IPS-18a (cell line): ENCODE results near the gene PPP3R2.
"Not testable (repeated sequence)": the region's sequence is repeated elsewhere in the genome, so short reads cannot be mapped to it uniquely, and the experiment has no call there.

Experiments used
- H3K27ac ChIP-seq: one replicate; pipeline ENCODE4 v1.5.1; 2013; ENCODE audit warnings: low read length
- H3K27me3 ChIP-seq: one replicate; pipeline ENCODE4 v1.6.1; 2013; ENCODE audit warnings: mild to moderate bottlenecking, low read length; ENCODE audit not compliant: control insufficient read depth, insufficient read depth
- H3K36me3 ChIP-seq: one replicate; pipeline ENCODE4 v1.6.1; 2013; ENCODE audit warnings: low read depth, low read length; ENCODE audit not compliant: control insufficient read depth
- H3K4me1 ChIP-seq: one replicate; pipeline ENCODE4 v1.6.1; 2013; ENCODE audit warnings: low read depth, low read length; ENCODE audit not compliant: control insufficient read depth
- H3K4me3 ChIP-seq: one replicate; pipeline ENCODE4 v1.5.1; 2013; ENCODE audit warnings: low read length
- H3K9ac ChIP-seq: one replicate; pipeline ENCODE4 v1.6.1; 2013; ENCODE audit warnings: mild to moderate bottlenecking, low read length, moderate library complexity
- H3K9me3 ChIP-seq: one replicate; pipeline ENCODE4 v1.6.1; 2013; ENCODE audit warnings: low read depth, low read length; ENCODE audit not compliant: control insufficient read depth

PPP3R2 gene

GRCh38 chr9:101566904-101567724 lies 27.7 kb downstream of the PPP3R2 start:
- H3K9ac ChIP-seq, result no peak overlapping the region
- H3K4me1 ChIP-seq, result peaks cover 6% of the 10 kb centered on the region
- H3K36me3 ChIP-seq, result peaks cover 33% of the 10 kb centered on the region
- H3K27me3 ChIP-seq, result no peaks in the 10 kb centered on the region
- H3K9me3 ChIP-seq, result no peaks in the 10 kb centered on the region
- no peak overlapping the region for H3K27ac ChIP-seq
- H3K4me3 ChIP-seq, result no peak overlapping the region

- H3K4me1 ChIP-seq, result no peaks in the 10 kb centered on the region
Observed at GRCh38 chr9:101564252-101564651, 30.5 kb downstream of the PPP3R2 start.

GRCh38 chr9:101562966-101563365 lies 31.8 kb downstream of the PPP3R2 start:
- Histone ChIP-seq H3K4me3 (no peak overlapping the region), H3K9ac (no peak overlapping the region), H3K27ac (no peak overlapping the region), H3K27me3 (no peaks in the 10 kb centered on the region), H3K4me1 (no peaks in the 10 kb centered on the region), H3K9me3 (no peaks in the 10 kb centered on the region), H3K36me3 (peaks cover 47% of the 10 kb centered on the region)

More at GRCh38 chr9:101564252-101564651, 30.5 kb downstream of the PPP3R2 start:
- H3K9ac ChIP-seq, result no peak overlapping the region
- H3K27me3 ChIP-seq, result no peaks in the 10 kb centered on the region
- no peaks in the 10 kb centered on the region for H3K9me3 ChIP-seq
- H3K27ac ChIP-seq, result no peak overlapping the region
- H3K4me3 ChIP-seq, result no peak overlapping the region
- H3K36me3 ChIP-seq, result peaks cover 48% of the 10 kb centered on the region

- no peak overlapping the region for H3K27ac ChIP-seq
- H3K36me3 ChIP-seq, result peaks cover 50% of the 10 kb centered on the region
- H3K27me3 ChIP-seq, result no peaks in the 10 kb centered on the region
- H3K4me3 ChIP-seq, result no peak overlapping the region
- no peak overlapping the region for H3K9ac ChIP-seq
- no peaks in the 10 kb centered on the region for H3K9me3 ChIP-seq
- no peaks in the 10 kb centered on the region for H3K4me1 ChIP-seq
Observed at GRCh38 chr9:101561740-101562139, 33.0 kb downstream of the PPP3R2 start.

- H3K4me1 ChIP-seq, H3K27ac ChIP-seq, H3K9me3 ChIP-seq, H3K27me3 ChIP-seq, H3K4me3 ChIP-seq, H3K9ac ChIP-seq: not testable (repeated sequence)
- H3K36me3 ChIP-seq, result peaks cover 85% of the 10 kb centered on the region
Observed at GRCh38 chr9:101549472-101550098, 45.2 kb downstream of the PPP3R2 start.

GRCh38 chr9:101543098-101543735 lies 51.6 kb downstream of the PPP3R2 start:
- no peak overlapping the region for H3K4me3 ChIP-seq
- no peak overlapping the region for H3K9ac ChIP-seq
- no peaks in the 10 kb centered on the region for H3K4me1 ChIP-seq
- no peak overlapping the region for H3K27ac ChIP-seq
- no peaks in the 10 kb centered on the region for H3K27me3 ChIP-seq
- peaks cover 66% of the 10 kb centered on the region for H3K36me3 ChIP-seq
- H3K9me3 ChIP-seq, result no peaks in the 10 kb centered on the region
